HUES48 (cell line): ENCODE results near the gene MAST3.

Experiments
- H3K27ac ChIP-seq: one replicate; pipeline ENCODE4 v1.7.0; 2013; ENCODE audit warnings: low read depth, low read length, inconsistent platforms
- H3K27me3 ChIP-seq: 2 replicates; pipeline ENCODE4 v1.6.1; 2013; ENCODE audit warnings: mild to moderate bottlenecking, low read length; ENCODE audit not compliant: control insufficient read depth, insufficient read depth
- H3K36me3 ChIP-seq: 2 replicates; pipeline ENCODE4 v1.6.1; 2013; ENCODE audit warnings: low read length; ENCODE audit not compliant: control insufficient read depth, insufficient read depth
- H3K4me1 ChIP-seq: 2 replicates; pipeline ENCODE4 v1.6.1; 2013; ENCODE audit warnings: mild to moderate bottlenecking, low read length; ENCODE audit not compliant: control insufficient read depth, insufficient read depth
- H3K4me3 ChIP-seq: 2 replicates; pipeline ENCODE4 v1.5.1; 2013; ENCODE audit warnings: mild to moderate bottlenecking, low read depth, low read length
- H3K9ac ChIP-seq: 2 replicates; pipeline ENCODE4 v1.6.1; 2013; ENCODE audit warnings: mild to moderate bottlenecking, low read depth, low read length, moderate library complexity
- H3K9me3 ChIP-seq: 2 replicates; pipeline ENCODE4 v1.6.1; 2013; ENCODE audit warnings: low read length; ENCODE audit not compliant: control insufficient read depth, insufficient read depth

MAST3 gene

GRCh38 chr19:18194181-18194530 lies 96.6 kb downstream of the MAST3 start:
- Histone ChIP-seq H3K27ac (no peak overlapping the region), H3K9ac (no peak overlapping the region), H3K36me3 (peaks cover 31% of the 10 kb centered on the region), H3K4me3 (peak overlapping the region; percentile 83), H3K27me3 (no peaks in the 10 kb centered on the region), H3K4me1 (peaks cover 10% of the 10 kb centered on the region; the same call in 1 of the 2 replicates), H3K9me3 (no peaks in the 10 kb centered on the region)

- H3K27ac ChIP-seq = no peak overlapping the region
- no peaks in the 10 kb centered on the region for H3K27me3 ChIP-seq
- peaks cover 10% of the 10 kb centered on the region; the same call in 1 of the 2 replicates for H3K4me1 ChIP-seq
- no peak overlapping the region for H3K9ac ChIP-seq
- H3K4me3 ChIP-seq = peak overlapping the region; percentile 83; the same call in 1 of the 2 replicates
- H3K9me3 ChIP-seq = no peaks in the 10 kb centered on the region
- peaks cover 36% of the 10 kb centered on the region for H3K36me3 ChIP-seq
Observed at GRCh38 chr19:18194554-18195238, 97.1 kb downstream of the MAST3 start.

GRCh38 chr19:18196511-18196845 lies 98.9 kb downstream of the MAST3 start:
- no peak overlapping the region for H3K27ac ChIP-seq
- peaks cover 46% of the 10 kb centered on the region for H3K36me3 ChIP-seq
- H3K4me3 ChIP-seq = no peak overlapping the region
- H3K27me3 ChIP-seq = no peaks in the 10 kb centered on the region
- H3K9ac ChIP-seq = no peak overlapping the region
- H3K4me1 ChIP-seq = peaks cover 10% of the 10 kb centered on the region; the same call in 1 of the 2 replicates
- H3K9me3 ChIP-seq = no peaks in the 10 kb centered on the region

- Histone ChIP-seq H3K4me1 (peaks cover 6% of the 10 kb centered on the region; the same call in 1 of the 2 replicates), H3K27ac (no peak overlapping the region), H3K4me3 (no peak overlapping the region), H3K9ac (no peak overlapping the region), H3K27me3 (no peaks in the 10 kb centered on the region), H3K9me3 (no peaks in the 10 kb centered on the region), H3K36me3 (peaks cover 51% of the 10 kb centered on the region)
Observed at GRCh38 chr19:18197306-18197705, 99.7 kb downstream of the MAST3 start.

GRCh38 chr19:18197941-18198340 lies 100.4 kb downstream of the MAST3 start:
- peaks cover 54% of the 10 kb centered on the region for H3K36me3 ChIP-seq
- no peaks in the 10 kb centered on the region for H3K27me3 ChIP-seq
- peaks cover 4% of the 10 kb centered on the region; the same call in 1 of the 2 replicates for H3K4me1 ChIP-seq
- H3K27ac ChIP-seq = no peak overlapping the region
- H3K4me3 ChIP-seq = no peak overlapping the region
- H3K9ac ChIP-seq = no peak overlapping the region
- H3K9me3 ChIP-seq = no peaks in the 10 kb centered on the region

- H3K27ac ChIP-seq = no peak overlapping the region
- H3K36me3 ChIP-seq = peaks cover 54% of the 10 kb centered on the region
- H3K4me3 ChIP-seq = no peak overlapping the region
- peaks cover 4% of the 10 kb centered on the region; the same call in 1 of the 2 replicates for H3K4me1 ChIP-seq
- no peaks in the 10 kb centered on the region for H3K9me3 ChIP-seq
- no peak overlapping the region for H3K9ac ChIP-seq
- H3K27me3 ChIP-seq = no peaks in the 10 kb centered on the region
Observed at GRCh38 chr19:18198374-18198773, 100.8 kb downstream of the MAST3 start.
